Astrocyte (in vitro differentiated cells and primary cell): ENCODE measurements around the gene ATF6B.

Experiments used
- EZH2 ChIP-seq: IDR thresholded peaks from 2 replicates; pipeline ENCODE4 v1.6.1; 2012; ENCODE audit warnings: mild to moderate bottlenecking, low read length, inconsistent platforms; ENCODE audit not compliant: insufficient read depth
- TF ChIP-seq, protein P1 (sequence below): IDR thresholded peaks from 2 replicates; pipeline ENCODE4 v1.5.1; 2011; ENCODE audit warnings: low read depth, mild to moderate bottlenecking, inconsistent platforms, low read length, moderate library complexity; ENCODE audit not compliant: insufficient read depth

GRCh38 chr6:32152769-32153563, 24.9 kb upstream of the ATF6B start:
- TF ChIP-seq, protein P1, sequence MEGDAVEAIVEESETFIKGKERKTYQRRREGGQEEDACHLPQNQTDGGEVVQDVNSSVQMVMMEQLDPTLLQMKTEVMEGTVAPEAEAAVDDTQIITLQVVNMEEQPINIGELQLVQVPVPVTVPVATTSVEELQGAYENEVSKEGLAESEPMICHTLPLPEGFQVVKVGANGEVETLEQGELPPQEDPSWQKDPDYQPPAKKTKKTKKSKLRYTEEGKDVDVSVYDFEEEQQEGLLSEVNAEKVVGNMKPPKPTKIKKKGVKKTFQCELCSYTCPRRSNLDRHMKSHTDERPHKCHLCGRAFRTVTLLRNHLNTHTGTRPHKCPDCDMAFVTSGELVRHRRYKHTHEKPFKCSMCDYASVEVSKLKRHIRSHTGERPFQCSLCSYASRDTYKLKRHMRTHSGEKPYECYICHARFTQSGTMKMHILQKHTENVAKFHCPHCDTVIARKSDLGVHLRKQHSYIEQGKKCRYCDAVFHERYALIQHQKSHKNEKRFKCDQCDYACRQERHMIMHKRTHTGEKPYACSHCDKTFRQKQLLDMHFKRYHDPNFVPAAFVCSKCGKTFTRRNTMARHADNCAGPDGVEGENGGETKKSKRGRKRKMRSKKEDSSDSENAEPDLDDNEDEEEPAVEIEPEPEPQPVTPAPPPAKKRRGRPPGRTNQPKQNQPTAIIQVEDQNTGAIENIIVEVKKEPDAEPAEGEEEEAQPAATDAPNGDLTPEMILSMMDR, result no peak
- no peak for TF ChIP-seq EZH2
